Measurements from ENCODE around the gene KCTD10. TPM values are rescaled to one million over a fixed set of nuclear protein-coding genes. Genes with fewer than 3 reads are reported as not detected.
A peak's percentile ranks its signal among the peaks of the same experiment; 100 is the strongest.

KCTD10 gene
- total RNA-seq, 2 donors from 2014 or later, result 34.4 to 55.9 TPM

DNA sequence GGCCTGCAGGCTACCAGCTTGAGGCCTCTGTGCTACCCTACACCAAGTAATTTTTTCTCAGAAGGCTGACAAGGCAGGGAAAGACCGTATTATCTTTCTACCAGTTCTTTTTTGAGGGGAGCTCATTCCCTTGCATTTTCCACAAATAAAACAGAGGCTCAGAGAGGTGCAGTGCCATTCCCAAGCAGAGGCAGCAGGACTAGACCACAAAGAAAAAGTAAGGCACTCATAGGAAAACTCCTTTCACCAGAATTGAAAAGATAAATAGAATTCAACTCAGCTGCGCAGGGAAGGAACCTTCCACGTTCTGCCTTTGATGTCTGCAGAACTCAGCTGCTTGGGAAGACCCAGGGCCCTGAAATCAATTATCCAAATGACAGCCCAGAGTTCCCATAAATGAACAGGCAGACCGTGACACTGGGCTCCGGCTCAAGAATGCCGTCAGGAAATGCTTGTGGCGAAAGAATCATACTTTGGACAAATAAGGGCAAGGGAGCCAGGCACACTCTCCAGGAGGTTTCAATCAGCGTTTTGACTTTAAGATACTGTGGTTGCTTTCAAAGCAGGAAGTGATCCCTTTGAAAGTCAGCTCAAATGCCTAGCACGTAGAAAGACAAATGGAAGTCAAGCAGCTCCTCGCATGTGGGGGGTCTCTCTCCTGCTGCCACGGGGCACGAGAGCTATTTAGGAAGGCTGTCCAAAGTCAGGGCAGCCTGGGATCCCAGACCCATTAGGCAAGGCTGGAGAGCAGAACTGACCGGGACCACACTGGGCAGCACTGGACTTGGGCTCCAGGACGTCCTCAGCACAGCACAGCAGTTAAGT lies 14.0 kb downstream of the KCTD10 start:
- peak overlapping the region; percentile 94 to 99 for H3K27ac ChIP-seq
- H3K27me3 ChIP-seq, result no peaks in the 10 kb centered on the region
- H3K9me3 ChIP-seq, result no peaks in the 10 kb centered on the region
- peak; percentile 93 for DNase-seq (ENCODE audit: low spot score)
- TF ChIP-seq, protein P1, sequence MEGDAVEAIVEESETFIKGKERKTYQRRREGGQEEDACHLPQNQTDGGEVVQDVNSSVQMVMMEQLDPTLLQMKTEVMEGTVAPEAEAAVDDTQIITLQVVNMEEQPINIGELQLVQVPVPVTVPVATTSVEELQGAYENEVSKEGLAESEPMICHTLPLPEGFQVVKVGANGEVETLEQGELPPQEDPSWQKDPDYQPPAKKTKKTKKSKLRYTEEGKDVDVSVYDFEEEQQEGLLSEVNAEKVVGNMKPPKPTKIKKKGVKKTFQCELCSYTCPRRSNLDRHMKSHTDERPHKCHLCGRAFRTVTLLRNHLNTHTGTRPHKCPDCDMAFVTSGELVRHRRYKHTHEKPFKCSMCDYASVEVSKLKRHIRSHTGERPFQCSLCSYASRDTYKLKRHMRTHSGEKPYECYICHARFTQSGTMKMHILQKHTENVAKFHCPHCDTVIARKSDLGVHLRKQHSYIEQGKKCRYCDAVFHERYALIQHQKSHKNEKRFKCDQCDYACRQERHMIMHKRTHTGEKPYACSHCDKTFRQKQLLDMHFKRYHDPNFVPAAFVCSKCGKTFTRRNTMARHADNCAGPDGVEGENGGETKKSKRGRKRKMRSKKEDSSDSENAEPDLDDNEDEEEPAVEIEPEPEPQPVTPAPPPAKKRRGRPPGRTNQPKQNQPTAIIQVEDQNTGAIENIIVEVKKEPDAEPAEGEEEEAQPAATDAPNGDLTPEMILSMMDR (IDR thresholded peaks at IDR 0.05), result no peak
- peak overlapping the region; percentile 5 to 21 for H3K4me3 ChIP-seq
- H3K4me1 ChIP-seq, result peaks cover 0 to 100% of the 10 kb centered on the region in 2 donors
- peaks cover 13% of the 10 kb centered on the region for H3K36me3 ChIP-seq

DNA sequence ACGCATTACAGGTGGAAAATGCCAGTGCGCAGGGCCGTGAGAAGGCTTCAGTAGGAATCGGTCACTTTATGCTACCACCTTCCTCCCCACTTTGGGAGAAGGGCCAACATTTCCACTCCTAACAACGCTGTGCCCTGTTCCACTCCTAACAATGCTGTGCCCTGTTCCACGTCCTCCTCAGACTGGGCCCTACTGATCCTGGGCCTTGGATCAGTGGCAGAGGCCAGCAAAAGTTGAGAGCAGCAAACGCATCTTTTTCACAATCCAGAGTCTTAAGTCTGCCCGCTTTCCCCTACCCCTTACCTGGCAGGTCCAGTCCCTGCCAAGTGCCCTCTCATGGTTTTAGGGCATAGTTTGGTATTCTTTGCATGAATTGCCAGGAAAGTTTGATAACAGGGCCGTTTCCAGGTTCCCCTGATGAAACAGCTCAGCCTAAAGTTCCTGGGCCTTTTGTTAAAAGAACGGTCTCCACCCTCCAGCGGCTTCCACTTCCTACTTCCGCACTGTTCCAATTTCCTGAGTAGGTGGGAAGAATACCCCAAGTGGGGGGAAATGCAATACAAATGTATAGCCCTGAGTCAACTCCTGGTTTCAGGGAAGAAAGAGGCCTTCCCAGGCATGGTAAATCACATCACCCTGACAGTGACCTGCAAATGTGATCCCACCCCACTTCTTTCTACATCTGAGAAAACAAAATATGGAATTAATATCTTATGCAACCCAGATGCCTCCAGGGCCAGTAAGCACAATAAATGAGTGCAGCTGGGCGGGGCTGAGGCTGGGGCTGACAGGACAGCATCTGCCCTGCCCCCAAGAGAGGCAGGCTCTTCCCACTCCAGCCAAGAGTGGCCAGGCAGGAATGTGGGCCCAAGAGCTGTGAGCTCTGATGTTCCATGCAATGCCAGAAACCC lies 15.0 kb downstream of the KCTD10 start:
- Histone ChIP-seq H3K4me1 (peaks cover 0 to 98% of the 10 kb centered on the region in 2 donors), H3K4me3 (no peak overlapping the region), H3K9me3 (no peaks in the 10 kb centered on the region)

DNA sequence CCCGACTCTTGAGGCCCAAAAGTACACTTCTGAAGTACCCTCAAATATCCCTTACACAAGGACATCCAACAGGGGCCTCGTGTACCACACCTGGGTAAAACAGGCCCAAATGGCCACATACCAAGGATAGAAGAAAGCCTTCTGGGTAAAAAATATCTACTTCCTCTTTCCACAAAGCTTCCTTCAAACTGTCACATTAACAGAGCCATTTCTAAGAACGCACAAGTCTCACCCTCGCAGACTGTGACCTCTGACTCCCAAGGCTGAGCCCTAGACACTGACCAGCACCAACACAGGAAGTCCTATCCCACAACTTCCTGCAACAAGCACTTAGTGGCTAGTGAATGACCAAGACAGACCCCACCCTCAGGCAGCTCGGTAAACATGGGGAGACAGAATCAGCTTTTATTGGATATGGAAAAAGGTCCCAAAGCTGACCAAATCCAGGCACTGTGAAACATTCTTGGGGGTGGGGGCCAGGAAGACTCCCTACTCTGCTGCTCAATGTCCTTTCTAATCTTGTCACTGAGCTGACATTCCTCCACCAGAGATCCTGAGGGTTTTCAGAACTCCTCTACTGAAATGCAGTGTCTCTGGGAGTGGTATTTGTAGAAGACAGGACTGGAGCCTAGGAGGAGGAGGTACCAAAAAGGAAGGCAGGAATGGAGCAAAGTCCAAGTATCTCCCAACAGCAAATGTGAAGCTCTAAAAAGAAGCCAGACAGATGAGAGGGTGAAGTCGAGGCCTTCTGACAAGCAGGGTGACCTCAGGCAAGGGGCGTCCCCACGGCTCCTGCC lies 15.9 kb downstream of the KCTD10 start:
- peak overlapping the region; percentile 94 to 99 for H3K27ac ChIP-seq
- H3K36me3 ChIP-seq, result peaks cover 28% of the 10 kb centered on the region
- H3K4me3 ChIP-seq, result no peak overlapping the region
- no peaks in the 10 kb centered on the region for H3K27me3 ChIP-seq
- no peak for DNase-seq (ENCODE audit: low spot score)
- TF ChIP-seq, protein P1 (IDR thresholded peaks at IDR 0.05), result no peak
- no peaks in the 10 kb centered on the region for H3K9me3 ChIP-seq
- H3K4me1 ChIP-seq, result peaks cover 0 to 90% of the 10 kb centered on the region in 2 donors

More for the DNA sequence above, 15.0 kb downstream of the KCTD10 start:
- H3K27ac ChIP-seq, result peak overlapping the region; percentile 94 to 99
- no peaks in the 10 kb centered on the region for H3K27me3 ChIP-seq
- peaks cover 20% of the 10 kb centered on the region for H3K36me3 ChIP-seq
- DNase-seq (ENCODE audit: low spot score), result peak; percentile 93
- TF ChIP-seq, protein P1 (IDR thresholded peaks at IDR 0.05), result no peak

DNA sequence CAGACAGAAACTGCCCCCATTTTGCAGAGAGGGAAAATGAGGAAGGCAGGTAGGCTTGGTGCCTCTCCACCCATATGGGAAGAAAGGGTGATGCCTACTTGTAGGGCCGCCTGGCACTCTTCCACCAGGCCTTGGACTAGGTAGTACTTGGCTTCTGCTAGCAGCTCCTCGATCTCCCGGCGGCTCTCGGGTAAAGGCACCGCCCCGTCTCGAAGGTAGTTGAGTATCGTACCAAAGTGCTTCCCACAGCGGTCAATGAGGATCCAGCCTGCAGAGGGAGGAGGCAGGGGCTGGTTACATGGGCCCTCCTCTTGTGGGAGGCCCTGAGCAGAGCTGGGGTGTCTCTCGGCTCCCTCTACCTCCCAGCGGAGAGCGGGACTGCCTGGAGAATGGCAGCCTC lies 16.6 kb downstream of the KCTD10 start:
- Histone ChIP-seq H3K27me3 (no peaks in the 10 kb centered on the region), H3K36me3 (peaks cover 35% of the 10 kb centered on the region), H3K9me3 (no peaks in the 10 kb centered on the region), H3K4me3 (no peak overlapping the region), H3K27ac (peak overlapping the region; percentile 94 to 99), H3K4me1 (peaks cover 0 to 83% of the 10 kb centered on the region in 2 donors)
- DNase-seq (ENCODE audit: low spot score), result no peak
- TF ChIP-seq, protein P1 (IDR thresholded peaks at IDR 0.05), result no peak

DNA sequence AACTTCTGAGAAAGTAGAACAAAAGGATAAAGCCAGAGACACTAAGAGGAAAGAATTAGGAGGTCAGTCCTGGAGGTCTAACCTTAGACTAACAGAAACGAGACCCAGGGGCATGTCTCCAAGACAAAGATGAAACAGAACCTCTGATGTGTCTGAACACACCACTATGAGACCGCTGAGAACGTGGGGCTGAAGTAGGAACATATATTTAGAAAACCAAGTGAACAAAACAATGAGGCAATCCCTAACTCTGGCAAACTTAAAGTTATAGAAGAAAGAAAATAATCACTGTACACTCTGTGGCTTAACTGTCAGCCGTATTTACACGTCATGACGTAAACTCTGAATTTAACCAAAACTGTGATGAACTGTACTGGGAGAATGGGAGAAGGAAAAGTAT lies 17.9 kb downstream of the KCTD10 start:
- Histone ChIP-seq H3K4me1 (peaks cover 0 to 70% of the 10 kb centered on the region in 2 donors), H3K27me3 (no peaks in the 10 kb centered on the region), H3K9me3 (no peaks in the 10 kb centered on the region), H3K36me3 (peaks cover 48% of the 10 kb centered on the region), H3K4me3 (no peak overlapping the region), H3K27ac (peak overlapping the region; percentile 57 to 99)
- TF ChIP-seq, protein P1 (IDR thresholded peaks at IDR 0.05), result no peak
- no peak for DNase-seq (ENCODE audit: low spot score)

Measured in right atrium auricular region (tissue), 2 donors.